Activated CD8-positive, alpha-beta memory T cell treated with anti-CD3 and anti-CD28 coated beads for 1 hour (primary cell): Measurements from ENCODE around the gene VPS13A.
"Not testable (repeated sequence)": the region's sequence is repeated elsewhere in the genome, so short reads cannot be mapped to it uniquely, and the experiment has no call there.

ENCODE experiments used
- DNase-seq, 2 donors: peaks; one replicate each; pipeline ENCODE4 v3.0.0-alpha.2; 2020; ENCODE audit warnings: low read depth in 1 of 2; ENCODE audit errors: extremely low read depth in 1 of 2

The VPS13A gene

DNA sequence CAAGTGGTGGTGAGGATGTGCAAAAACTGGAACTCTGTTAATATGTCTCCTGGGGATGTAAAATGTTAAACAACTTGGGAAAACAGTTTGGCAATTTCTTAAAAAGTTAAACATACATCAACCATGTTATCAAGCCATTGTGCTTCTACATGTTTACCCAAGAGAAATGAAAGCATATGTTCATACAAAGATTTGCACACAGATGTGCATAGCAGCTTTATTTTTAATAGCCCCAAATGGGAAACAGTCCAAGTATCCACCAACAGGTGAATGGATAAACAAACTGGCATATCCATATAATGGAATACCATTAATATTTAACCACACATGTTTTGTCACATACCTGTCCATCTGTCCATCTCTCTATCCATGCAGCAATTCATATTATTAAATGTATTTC, 6.2 kb downstream of the VPS13A start:
- DNase-seq, result no peak

DNA sequence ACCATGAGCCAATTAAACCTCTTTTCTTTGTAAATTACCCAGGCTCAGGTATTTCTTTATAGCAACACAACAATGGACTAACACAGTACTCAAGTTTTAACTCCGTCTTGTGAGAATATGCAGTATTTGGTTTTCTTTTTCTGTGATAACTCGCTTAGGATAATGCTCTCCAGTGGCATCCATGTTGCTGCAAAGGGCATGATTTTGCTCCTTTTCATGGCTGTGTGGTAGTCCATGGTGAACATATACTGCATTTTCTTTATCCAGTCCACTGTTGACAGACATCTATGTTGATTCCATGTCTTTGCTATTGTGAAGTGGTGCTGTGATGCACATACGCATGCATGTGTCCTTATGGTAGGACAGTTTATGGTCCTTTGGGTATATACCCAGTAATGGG, 10.9 kb downstream of the VPS13A start:
- DNase-seq, result no peak

DNA sequence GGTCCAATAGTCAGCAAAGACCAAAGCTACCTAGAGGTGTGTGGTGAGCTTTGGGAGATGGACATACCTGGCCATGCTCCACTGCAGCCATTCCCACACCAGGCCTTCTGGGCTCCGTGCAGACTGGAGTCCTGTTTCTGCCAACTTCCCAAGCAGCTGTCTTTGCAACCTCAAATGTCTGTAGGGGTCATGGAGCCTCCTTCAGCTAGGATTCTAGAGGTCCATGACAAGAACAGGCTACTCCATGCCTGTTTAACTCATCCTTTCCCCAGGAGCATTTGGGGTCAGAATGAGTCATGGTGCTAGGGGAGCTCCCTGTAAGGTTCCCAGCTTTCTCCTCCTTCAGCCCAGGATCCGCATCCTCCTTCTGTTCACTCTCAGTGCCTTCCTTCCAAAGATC, 17.1 kb downstream of the VPS13A start:
- no peak for DNase-seq

DNA sequence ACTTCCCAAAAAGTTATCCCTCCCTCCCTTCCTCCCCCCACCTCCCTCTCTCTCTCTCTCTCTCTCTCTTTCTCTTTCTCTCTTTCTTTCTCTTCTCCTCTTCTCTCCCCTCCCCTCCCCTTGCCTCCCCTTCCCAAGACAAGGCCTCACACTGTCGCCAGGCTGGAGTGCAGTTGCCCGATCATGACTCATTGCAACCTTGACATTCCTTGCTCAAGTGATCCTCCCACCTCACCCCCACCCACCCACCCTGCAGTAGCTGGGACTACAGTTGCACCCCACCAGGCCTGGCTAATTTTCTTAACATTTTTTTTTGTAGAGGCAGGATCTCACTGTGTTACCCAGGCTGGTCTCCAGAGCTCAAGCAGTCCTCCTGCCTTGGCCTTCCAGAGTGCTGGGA, 32.8 kb downstream of the VPS13A start:
- DNase-seq, result no peak

DNA sequence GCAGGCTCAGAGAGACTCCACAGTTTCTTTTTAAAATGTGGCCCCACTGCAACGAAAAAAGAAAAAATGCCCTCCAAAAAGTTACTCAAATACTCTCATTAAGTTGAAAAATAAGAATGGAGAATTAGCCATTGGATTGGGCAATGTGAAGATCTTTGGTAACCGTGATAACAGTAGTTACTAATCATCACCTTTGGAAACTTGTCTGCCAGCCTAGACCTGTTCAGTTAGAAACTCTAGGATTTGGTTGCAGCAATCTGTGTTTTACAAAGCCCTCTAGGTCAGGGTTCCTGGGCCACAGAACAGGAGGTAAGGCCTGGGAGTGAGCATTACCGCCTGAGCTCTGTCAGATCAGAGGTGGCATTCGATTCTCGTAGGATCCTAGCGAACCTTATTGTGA, 34.2 kb downstream of the VPS13A start:
- no peak for DNase-seq

DNA sequence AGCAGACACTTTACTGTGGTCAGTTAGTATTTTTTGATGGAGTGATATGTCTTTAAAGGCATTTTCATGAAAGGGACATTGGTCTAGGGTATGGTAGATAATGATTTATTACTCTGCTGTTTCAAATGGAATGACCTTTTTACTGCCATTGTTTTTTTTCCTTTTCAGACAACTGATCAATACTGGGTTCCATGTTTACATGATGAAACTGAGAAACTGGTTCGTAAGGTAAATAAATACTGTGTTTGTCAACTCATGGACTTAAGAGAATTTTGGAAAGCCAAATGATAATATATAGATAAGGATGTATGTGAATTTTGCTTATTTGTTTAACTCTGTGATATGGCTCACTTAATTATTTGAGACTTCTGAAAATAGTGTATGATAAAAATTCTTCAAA, 35.5 kb downstream of the VPS13A start:
- no peak for DNase-seq

DNA sequence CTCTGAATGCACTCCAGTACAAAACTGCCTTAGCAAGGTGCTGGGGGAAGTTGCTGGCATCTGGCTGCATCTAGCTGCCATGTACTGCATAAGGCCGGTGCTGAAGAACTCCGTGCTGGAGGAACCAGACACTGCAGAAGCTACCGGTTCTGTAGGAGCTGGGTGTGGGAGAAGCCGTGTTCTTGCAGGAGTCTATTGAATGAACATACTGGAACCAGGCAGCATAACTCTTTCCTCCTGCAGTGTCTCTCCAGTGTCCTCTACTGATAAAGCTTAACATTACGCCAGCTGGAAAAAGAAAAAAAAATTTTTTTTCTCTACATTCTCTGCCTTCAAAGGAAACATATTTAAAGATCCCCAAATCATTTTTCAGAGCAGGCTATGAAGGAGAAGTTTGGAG, 38.5 kb downstream of the VPS13A start:
- DNase-seq, result no peak

DNA sequence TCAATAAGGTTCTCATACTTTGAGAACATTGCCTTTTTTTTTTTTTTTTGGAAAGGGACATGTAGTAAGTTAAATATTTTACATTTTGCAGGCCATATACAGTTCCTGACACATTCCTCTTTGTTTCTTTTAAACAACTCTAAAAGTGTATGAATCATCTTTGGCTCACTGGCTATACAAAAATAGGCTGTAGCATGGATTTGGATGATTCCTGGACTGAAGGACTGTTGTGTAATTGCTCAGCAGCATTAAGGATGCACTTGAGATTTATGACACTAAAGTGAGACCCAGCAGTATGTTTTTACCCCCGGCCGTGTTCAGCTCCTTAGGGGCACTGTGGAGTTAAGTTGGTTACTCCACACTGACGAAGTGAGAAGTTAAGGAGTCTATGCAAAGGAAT, 41.3 kb downstream of the VPS13A start:
- no peak for DNase-seq

DNA sequence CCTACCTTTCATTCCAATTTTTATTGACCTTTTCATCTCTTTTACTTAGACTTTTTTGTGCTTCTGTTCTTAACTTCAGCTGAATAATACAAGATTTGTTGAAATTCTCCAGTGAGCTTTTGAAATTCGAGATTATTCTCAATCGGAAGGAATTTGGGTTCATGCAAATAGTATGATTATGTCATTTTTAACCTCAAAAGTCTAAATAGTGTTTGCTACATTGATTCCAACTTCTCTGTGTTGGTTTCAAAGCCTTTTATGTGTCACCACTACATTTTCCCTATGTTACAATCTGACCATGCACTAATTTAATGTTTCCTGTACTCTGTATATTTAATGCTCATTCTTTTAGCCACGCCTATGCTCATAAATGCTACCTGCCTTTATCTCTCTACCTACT, 44.1 kb downstream of the VPS13A start:
- DNase-seq, result no peak

DNA sequence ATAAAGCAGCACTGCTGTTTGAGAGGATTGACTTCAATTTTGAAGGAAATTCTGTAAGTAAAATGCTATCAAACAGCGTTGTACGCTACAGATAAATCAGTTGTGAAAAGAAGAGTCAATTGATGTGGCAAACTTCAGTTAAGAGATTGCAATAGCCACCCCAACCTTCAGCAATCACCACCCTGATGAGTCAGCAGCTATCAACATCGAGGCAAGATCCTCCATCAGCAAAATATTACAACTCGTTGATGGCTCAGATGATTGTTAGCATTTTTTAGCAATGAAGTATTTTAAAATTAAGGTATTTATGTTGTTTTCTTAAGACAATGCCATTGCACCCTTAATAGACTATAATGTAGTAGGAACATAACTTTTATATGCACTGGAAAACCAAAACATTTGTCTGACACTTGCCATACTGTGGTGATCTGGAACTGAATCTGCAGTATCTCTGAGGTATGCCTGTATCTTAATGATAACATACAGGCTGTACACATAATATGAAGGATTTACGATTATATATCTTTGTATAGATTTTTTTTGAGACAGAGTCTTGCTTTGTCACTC, 47.5 kb downstream of the VPS13A start:
- no peak for DNase-seq

DNA sequence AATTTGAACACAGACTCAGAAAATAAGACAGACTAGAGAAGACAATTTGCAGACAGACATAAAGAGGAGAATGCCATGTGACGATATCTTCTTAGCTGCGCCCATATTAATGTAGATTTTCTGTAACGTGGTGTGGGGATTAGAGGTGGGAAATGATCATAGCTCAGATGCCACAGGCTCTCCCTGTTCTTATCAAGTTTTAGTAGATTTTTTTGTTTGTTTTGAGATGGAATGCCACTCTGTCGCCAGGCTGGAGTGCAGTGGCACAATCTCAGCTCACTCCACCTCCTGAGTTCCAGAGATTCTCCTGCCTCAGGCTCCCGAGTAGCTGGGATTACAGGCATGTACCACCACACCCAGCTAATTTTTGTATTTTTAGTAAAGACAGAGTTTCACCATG, 59.4 kb downstream of the VPS13A start:
- no peak for DNase-seq

DNA sequence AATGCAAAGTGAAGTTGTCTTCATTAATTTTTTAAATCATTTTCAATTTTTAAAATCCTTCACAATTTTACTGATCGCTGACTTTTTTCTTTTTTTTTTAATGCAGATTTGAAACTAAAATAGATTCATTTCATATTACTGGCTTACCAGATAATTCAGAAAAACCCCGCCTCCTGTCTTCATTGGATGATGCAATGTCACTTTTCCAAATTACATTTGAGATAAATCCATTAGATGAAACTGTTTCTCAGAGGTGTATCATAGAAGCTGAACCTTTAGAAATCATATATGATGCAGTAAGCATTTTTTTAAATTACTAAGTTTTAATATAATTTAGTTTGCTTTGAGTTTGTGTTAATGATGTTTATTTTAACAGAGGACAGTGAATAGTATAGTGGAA, 60.6 kb downstream of the VPS13A start:
- no peak for DNase-seq

DNA sequence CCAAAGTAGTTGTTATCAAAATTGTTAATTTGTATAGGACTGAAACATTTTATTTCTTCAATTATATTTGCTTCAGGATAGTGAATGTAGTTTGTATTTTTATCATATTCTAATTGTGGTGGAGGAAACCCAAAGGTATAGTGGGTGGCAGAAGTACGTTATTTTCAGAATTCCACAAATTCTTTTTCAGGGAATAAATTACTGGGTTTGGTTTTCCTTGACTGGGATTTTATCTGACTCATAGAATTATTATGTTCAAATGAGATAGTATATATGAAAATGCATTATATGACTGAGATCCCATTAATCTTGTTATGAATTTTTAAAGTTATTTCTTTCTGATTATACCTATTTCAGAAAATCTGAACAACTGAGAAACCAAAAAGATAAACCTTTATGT, 73.7 kb downstream of the VPS13A start:
- no peak for DNase-seq

DNA sequence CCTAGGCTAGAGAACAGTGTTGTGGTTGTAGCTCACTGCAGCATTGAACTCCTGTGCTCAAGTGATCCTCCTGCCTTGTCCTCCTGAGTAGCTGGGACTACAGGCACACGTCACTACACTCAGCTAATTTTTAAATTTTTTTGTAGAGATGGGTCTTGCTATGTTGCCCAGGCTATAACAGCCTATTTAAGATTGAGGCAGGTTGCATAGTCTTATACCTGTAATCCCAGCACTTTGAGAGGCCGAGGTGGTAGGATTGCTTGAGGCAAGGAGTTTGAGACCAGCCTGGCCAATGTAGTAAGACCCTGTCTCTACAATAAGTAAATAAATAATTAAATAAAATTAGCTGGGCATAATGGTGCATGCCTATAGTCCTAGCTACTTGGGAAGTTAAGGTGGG, 79.9 kb downstream of the VPS13A start:
- no peak for DNase-seq

DNA sequence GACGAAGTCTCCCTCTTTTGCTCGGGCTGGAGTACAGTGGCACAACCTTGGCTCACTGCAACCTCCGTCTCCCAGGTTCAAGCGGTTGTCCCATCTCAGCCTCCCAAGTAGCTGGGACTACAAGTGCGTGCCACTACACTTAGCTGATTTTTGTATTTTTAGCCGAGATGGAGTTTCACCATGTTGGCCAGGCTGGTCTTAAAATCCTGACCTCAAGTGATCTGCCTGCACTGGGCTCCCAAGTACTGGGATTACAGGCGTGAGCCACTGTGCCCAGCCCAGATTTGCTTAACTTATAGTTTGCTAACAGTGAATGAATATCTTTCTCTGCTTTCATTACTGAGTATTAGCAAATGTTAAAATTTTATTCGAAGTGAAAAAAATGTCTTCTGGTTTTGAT, 84.3 kb downstream of the VPS13A start:
- DNase-seq, result no peak

DNA sequence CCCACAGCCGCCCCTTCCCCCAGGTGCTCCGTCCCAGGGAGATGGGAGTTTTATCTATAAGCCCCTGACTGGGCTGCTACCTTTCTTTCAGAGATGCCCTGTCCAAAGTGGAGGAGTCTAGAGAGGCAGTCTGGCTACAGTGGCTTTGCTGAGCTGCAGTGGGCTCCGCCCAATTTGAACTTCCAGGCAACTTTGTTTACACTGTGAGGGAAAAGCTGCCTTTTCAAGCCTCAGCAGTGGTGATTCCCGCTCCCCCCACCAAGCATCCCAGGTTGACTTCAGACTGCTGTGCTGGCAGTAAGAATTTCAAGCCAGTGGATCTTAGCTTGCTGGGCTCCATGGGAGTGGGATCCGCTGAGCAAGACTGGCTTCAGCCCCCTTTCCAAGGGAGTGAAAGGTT, 90.4 kb downstream of the VPS13A start:
- DNase-seq, result not testable (repeated sequence)

DNA sequence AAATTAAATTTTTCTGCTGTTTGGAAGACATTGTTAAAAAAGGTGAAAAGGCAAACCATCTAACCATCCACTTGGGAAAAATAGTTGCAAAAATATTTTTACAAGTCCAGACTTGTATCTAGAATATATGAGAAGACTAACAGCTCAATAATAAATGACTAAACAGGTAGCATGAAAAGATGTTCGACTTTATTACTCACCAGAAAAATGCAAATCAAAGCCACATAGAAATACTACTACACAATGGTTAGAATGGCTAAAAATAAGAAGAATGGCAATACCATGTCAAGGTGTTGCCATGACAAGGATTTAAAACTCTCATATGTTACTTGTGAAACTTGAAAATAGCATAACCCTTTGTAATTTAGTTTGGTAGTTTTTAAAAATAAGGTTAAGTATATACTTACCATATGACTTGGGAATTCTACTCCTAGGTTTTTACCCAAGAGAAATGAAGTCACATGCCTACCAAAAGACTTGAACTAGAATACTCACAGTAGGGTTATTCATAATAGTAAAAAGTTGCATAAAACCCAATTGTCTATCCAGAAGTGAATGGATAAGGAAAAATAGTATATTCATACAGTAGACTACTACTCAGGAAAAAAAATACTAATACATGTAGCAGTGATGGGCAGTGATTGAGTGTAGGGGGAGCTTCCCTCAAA, 93.8 kb downstream of the VPS13A start:
- no peak for DNase-seq

DNA sequence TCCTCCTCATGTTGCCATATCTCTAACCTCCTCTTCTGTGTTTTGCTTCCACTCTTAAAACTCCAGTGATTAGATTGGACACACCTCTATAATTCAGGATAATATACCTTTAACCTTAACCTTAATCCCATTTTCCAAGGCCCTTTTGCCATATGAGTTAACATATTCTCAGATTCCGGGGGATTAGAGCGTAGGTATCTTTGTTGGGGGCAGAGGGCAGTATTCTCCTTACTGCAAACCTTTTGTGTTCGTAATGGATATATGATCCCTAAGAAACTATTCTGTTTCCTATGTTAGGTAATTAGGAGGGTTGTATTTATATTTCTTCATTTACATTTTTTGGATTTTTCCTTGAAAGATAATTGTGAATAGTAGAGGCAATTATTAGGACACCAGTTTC, 99.5 kb downstream of the VPS13A start:
- no peak for DNase-seq

DNA sequence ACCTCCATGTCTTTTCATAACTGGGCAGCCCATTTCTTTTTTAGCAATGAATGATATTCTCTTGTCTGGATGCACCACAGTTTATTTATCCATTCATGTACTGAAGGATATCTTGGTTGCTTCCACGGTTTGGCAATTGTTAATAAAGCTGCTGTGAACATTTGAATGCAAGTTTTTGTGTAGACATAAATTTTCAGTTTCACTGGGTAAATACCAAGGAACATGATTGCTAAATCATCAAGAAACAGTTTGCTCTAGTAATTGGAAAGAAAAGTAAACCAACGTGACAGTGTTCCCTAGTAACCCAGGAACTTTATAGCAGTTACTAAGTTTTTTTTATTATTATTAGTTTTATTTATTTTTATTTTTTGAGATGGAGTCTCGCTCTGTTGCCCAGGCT, 100.4 kb downstream of the VPS13A start:
- DNase-seq, result no peak

DNA sequence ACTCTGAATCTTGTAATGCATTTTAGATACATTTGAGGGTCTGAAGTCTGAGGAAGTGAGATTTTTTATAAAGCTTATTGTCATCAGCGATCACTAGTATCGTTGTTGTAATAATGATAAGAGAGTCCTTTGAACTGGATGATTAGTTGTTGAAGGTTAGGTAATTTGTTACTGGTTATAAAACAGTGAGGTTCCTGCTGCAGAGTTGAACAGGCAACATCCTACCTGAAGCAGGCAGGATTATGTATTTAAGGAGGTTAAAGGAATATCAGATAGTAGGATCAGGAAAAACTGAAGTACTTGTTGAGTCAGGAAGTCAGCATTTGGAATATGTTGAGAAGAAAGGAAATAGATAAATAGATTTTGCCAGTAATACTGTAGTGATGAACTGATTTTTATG, 106.7 kb downstream of the VPS13A start:
- no peak for DNase-seq

DNA sequence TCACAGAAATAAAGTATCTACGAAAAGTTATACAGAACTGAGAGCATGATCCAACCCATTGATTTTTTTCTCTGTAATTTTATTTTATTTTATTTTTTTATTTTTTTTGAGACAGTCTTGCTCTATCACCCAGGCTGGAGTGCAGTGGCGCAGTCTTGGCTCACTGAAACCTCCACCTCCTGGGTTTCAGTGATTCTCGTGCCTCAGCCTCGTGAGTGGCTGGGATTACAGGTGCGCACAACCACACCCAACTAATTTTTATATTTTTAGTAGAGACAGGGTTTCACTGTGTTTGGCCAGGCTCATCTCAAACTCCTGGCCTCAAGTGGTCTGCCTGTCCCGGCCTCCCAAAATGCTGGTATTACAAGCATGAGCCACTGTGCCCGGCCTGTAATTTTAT, 107.3 kb downstream of the VPS13A start:
- no peak for DNase-seq

DNA sequence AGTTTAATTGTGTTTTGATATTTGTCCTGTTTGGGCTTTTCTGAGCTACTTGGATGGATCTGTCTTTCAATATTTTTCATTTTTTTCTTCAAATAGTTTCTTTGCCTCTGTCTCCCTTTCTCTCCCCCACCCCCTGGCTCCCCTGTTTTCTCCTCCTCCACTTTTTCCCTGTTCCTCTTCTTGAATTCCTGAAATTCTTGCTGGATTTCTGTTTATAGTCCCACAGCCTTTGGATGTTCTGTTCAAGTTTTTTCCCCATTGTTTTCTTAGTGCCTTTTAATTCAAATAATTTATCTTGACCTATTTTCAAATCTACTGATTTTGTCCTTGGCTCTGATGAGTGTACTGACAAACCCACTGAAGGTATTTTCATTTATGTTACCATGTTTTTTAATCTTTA, 113.0 kb downstream of the VPS13A start:
- no peak for DNase-seq

DNA sequence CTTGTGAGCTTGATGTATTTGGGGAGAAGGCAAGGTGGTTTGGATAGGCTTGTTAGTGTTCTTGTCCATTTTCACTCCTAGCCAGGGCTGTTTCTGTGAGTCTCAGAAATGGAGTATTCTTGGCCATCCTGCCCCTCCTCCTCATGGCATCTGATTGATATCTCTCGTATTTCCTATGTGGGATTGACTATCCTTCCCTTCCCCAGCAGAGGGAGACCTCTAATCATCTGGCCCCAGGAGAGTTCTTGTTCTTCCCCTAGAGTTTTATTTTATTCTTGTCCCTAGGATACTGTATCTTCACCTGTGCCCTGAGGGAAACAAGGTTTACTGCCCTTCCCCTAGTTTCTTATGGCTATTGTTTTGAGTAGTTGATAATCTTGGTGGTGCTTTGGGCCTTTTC, 114.4 kb downstream of the VPS13A start:
- no peak for DNase-seq
